Endothelial cell of umbilical vein (primary cell): Measurements from ENCODE around the gene ZSWIM6. TPM values are rescaled to one million over a fixed set of nuclear protein-coding genes. Genes with fewer than 3 reads are reported as not detected.

Experiments
- BruUV-seq: library from RNA; stranded (reverse); fragments of 400-500 nt; replicated peaks from 2 replicates; lab custom pipeline; 2021; lab: Mats Ljungman, UMichigan
- CTCF ChIA-PET: fragments of 300-600, 350-600 bp; sonication (Branson Sonifier 250); formaldehyde crosslinking; loops from one replicate; lab custom pipeline; 2021; ENCODE audit warnings: antibody characterized with exemption, inconsistent platforms; lab: Charles Lee
- POLR2A ChIA-PET: fragments of 300-600, 350-600 bp; sonication (Branson Sonifier 250); formaldehyde crosslinking; loops from one replicate; lab custom pipeline; 2021; ENCODE audit warnings: antibody characterized with exemption, inconsistent platforms; lab: Charles Lee
- DNase-seq: peaks from one replicate; pipeline ENCODE4 v3.0.0-alpha.2; 2011; ENCODE audit warnings: low read depth, low spot score
- FAIRE-seq: peaks from 2 replicates; lab custom pipeline; 2011; peaks lifted over from hg19 to GRCh38; lab: Jason Lieb, UNC
- H2AFZ ChIP-seq: 2 replicates; pipeline ENCODE4 v1.6.0; 2012; ENCODE audit warnings: low read depth, low read length, control low read depth, inconsistent platforms
- H3K27ac ChIP-seq: 2 replicates; pipeline ENCODE4 v1.5.1; 2011; ENCODE audit warnings: low read depth, mild to moderate bottlenecking, control low read depth, low read length, moderate library complexity; ENCODE audit not compliant: insufficient read depth
- H3K27me3 ChIP-seq, 2 experiments: 2 replicates each; pipeline versions ENCODE4 v1.6.0 to v1.6.1; 2011; ENCODE audit warnings: low read length in 2 of 2, mixed read lengths in 1 of 2; ENCODE audit not compliant: control insufficient read depth in 2 of 2, insufficient read depth in 2 of 2
- H3K36me3 ChIP-seq, 2 experiments: 2 replicates in 1 of 2; 3 replicates in 1 of 2; pipeline ENCODE4 v1.5.1; 2011; ENCODE audit warnings: low read length in 2 of 2, mild to moderate bottlenecking in 1 of 2, moderate library complexity in 1 of 2; ENCODE audit not compliant: control insufficient read depth in 2 of 2, insufficient read depth in 2 of 2; ENCODE audit errors: extremely low read depth in 1 of 2
- H3K4me1 ChIP-seq: 3 replicates; pipeline ENCODE4 v1.5.1; 2011; ENCODE audit warnings: mild to moderate bottlenecking, low read length; ENCODE audit not compliant: control insufficient read depth, insufficient read depth; ENCODE audit errors: extremely low read depth
- H3K4me2 ChIP-seq: 2 replicates; pipeline ENCODE4 v1.6.1; 2011; ENCODE audit warnings: low read length, control low read depth, mixed read lengths; ENCODE audit not compliant: insufficient read depth
- H3K4me3 ChIP-seq, 3 experiments: fragments of 200-600 bp in 1 of 3; sonication (generic), shearing (Covaris generic) in 1 of 3; replicated peaks in 1 of 3; 2 replicates each; pipeline ENCODE4 v1.5.1; 2011 to 2016; ENCODE audit warnings: control low read depth in 3 of 3, low read length in 3 of 3, mild to moderate bottlenecking in 2 of 3, inconsistent platforms in 1 of 3, low read depth in 1 of 3, moderate library complexity in 1 of 3; ENCODE audit not compliant: insufficient read depth in 1 of 3
- H3K79me2 ChIP-seq: 2 replicates; pipeline ENCODE4 v1.6.0; 2012; ENCODE audit warnings: low read length, inconsistent platforms; ENCODE audit not compliant: control insufficient read depth, insufficient read depth
- H3K9ac ChIP-seq: replicated peaks from 2 replicates; pipeline ENCODE3; 2011; ENCODE audit warnings: low read length, control low read depth; ENCODE audit not compliant: insufficient read depth; ENCODE audit errors: extremely low read depth
- H3K9me1 ChIP-seq: replicated peaks from 3 replicates; pipeline ENCODE4 v1.6.0; 2011; ENCODE audit warnings: mild to moderate bottlenecking, low read length; ENCODE audit not compliant: control insufficient read depth, insufficient read depth; ENCODE audit errors: extremely low read depth
- H3K9me3 ChIP-seq: replicated peaks from 2 replicates; pipeline ENCODE4 v1.5.1; 2012; ENCODE audit warnings: low read length, inconsistent platforms; ENCODE audit not compliant: control insufficient read depth, insufficient read depth
- H4K20me1 ChIP-seq: replicated peaks from 2 replicates; pipeline ENCODE3; 2011; ENCODE audit warnings: mild to moderate bottlenecking, low read length; ENCODE audit not compliant: control insufficient read depth, insufficient read depth; ENCODE audit errors: extremely low read depth
- EZH2 ChIP-seq: IDR thresholded peaks from 2 replicates; pipeline ENCODE4 v1.6.1; 2012; ENCODE audit warnings: borderline replicate concordance, low read depth, mild to moderate bottlenecking, moderate library complexity, low read length, inconsistent platforms; ENCODE audit not compliant: severe bottlenecking
- FOS ChIP-seq: IDR thresholded peaks from 2 replicates; pipeline ENCODE4 v1.6.1; 2011; ENCODE audit warnings: mild to moderate bottlenecking, low read length, moderate library complexity, borderline replicate concordance; ENCODE audit not compliant: insufficient read depth
- GATA2 ChIP-seq: IDR thresholded peaks from 2 replicates; pipeline ENCODE4 v1.7.0; 2011; ENCODE audit warnings: low read depth, mild to moderate bottlenecking, moderate library complexity, mixed read lengths, low read length; ENCODE audit not compliant: insufficient read length, insufficient read depth
- JUN ChIP-seq: IDR thresholded peaks from 2 replicates; pipeline ENCODE4 v1.6.1; 2011; ENCODE audit warnings: borderline replicate concordance, low read depth; ENCODE audit not compliant: insufficient read length, insufficient read depth
- MAX ChIP-seq: IDR thresholded peaks from 2 replicates; pipeline ENCODE4 v1.6.1; 2011; ENCODE audit not compliant: insufficient read depth, insufficient read length
- MYC ChIP-seq: IDR thresholded peaks from one replicate; pipeline ENCODE4 v1.6.1; 2011; ENCODE audit warnings: mild to moderate bottlenecking, low read depth, low read length
- POLR2A ChIP-seq: IDR thresholded peaks from 2 replicates; pipeline ENCODE4 v1.6.1; 2012; ENCODE audit warnings: low read depth, mild to moderate bottlenecking, control low read depth, low read length
- POLR2AphosphoS5 ChIP-seq: IDR thresholded peaks from 2 replicates; pipeline ENCODE4 v1.6.1; 2012; ENCODE audit warnings: low read depth, mild to moderate bottlenecking, control low read depth, low read length, moderate library complexity; ENCODE audit not compliant: insufficient read depth
- dilution Hi-C: fragments of 300-500 bp; cut with MboI; formaldehyde crosslinking; loops from one replicate; pipeline ENCODE4 v1.15.0; 2019; ENCODE audit warnings: low sequenced_read_pairs; ENCODE audit not compliant: extremely low pct_ligation_motif_present
- intact Hi-C: fragments of 100-400 bp; cut with micrococcal nuclease; formaldehyde crosslinking; loops from one replicate; pipeline ENCODE4 v1.10.0; 2022
- polyA plus RNA-seq, 4 experiments: library from polyadenylated mRNA; depleted of rRNA in 3 of 4; stranded (reverse) in 3 of 4; unstranded in 1 of 4; fragments of >200 nt; gene quantifications; 2 replicates each; pipeline versions ENCODE4 v1.2.1 to v1.2.3, GENCODE V29; 2011 to 2012; ENCODE audit warnings: missing spikeins in 1 of 4
- total RNA-seq: library from RNA; stranded (reverse); gene quantifications from 2 replicates; pipeline ENCODE4 v1.2.3, GENCODE V29; 2021
- TF ChIP-seq, protein P1 (sequence below), 2 donors: IDR thresholded peaks; 1 replicate in 1 of 2; 2 replicates in 1 of 2; pipeline ENCODE4 v1.5.1; 2011; ENCODE audit warnings: low read length in 2 of 2, mild to moderate bottlenecking in 2 of 2, moderate library complexity in 2 of 2, control low read depth in 1 of 2, inconsistent platforms in 1 of 2, low read depth in 1 of 2; ENCODE audit not compliant: insufficient read depth in 1 of 2; ENCODE audit errors: extremely low read depth in 1 of 2

ZSWIM6 gene
- total and polyA plus RNA-seq, 2 donors (not counting 3 experiments of a cell fraction or from before 2014, with no cell fraction given): 14.9 to 25.3 TPM

- Histone ChIP-seq H3K9me3 (no peaks in the 10 kb centered on the region), H3K9me1 (no peaks in the 10 kb centered on the region), H3K36me3 (no peaks in the 10 kb centered on the region), H3K4me2 (no peak overlapping the region), H3K4me3 (no peak overlapping the region), H2AFZ (no peak overlapping the region), H3K27me3 (peaks cover 20 to 26% of the 10 kb centered on the region in 2 experiments), H3K27ac (no peak overlapping the region), H3K79me2 (no peaks in the 10 kb centered on the region), H3K4me1 (no peaks in the 10 kb centered on the region), H4K20me1 (no peaks in the 10 kb centered on the region), H3K9ac (no peak overlapping the region)
- FAIRE-seq: no peak
- DNase-seq: no peak
- ChIA-PET POLR2A (no interaction called here), CTCF (no interaction called here)
- dilution Hi-C loops (no loop called here), intact Hi-C loops (loop anchor here (10.0 kb wide), 1 partner anchor 593 kb away; no protein-coding TSS in a partner anchor)
- no TSS peak for BruUV-seq
- TF ChIP-seq MAX (no peak), FOS (no peak), GATA2 (no peak), JUN (no peak), POLR2A (no peak), EZH2 (no peak), POLR2AphosphoS5 (no peak), MYC (no peak)
- TF ChIP-seq, protein P1, sequence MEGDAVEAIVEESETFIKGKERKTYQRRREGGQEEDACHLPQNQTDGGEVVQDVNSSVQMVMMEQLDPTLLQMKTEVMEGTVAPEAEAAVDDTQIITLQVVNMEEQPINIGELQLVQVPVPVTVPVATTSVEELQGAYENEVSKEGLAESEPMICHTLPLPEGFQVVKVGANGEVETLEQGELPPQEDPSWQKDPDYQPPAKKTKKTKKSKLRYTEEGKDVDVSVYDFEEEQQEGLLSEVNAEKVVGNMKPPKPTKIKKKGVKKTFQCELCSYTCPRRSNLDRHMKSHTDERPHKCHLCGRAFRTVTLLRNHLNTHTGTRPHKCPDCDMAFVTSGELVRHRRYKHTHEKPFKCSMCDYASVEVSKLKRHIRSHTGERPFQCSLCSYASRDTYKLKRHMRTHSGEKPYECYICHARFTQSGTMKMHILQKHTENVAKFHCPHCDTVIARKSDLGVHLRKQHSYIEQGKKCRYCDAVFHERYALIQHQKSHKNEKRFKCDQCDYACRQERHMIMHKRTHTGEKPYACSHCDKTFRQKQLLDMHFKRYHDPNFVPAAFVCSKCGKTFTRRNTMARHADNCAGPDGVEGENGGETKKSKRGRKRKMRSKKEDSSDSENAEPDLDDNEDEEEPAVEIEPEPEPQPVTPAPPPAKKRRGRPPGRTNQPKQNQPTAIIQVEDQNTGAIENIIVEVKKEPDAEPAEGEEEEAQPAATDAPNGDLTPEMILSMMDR (IDR thresholded peaks at IDR 0.05; ENCODE audit: extremely low read depth in 1 of 2, insufficient read depth in 1 of 2, low read depth in 1 of 2, low read length in 2 of 2): no peak
Measured at GRCh38 chr5:61591859-61592258, 259.8 kb downstream of the ZSWIM6 start.
